ENCODE results near the gene MTHFD2L.

MTHFD2L gene

DNA sequence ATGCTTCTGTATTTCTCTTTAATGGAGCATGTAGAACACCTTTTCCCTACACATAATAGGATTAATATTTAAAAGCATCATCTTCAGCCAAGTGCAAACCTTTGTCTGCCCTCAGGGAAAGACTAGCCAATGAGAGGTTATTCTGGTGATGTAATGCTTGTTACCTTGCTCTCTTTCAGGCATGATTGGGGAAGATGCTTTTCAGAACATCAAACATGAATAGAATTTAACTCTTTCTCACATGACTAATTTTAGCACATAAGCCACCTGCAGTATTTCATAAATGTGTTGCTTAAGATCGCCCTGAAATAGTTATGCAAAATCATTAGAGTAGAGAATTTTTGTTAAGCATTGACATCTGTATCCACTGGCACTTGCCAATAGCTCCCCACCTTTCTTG, 139.6 kb downstream of the MTHFD2L start:
- no peak for DNase-seq (ENCODE audit: low read depth in 3 of 3, low spot score in 1 of 3)

DNA sequence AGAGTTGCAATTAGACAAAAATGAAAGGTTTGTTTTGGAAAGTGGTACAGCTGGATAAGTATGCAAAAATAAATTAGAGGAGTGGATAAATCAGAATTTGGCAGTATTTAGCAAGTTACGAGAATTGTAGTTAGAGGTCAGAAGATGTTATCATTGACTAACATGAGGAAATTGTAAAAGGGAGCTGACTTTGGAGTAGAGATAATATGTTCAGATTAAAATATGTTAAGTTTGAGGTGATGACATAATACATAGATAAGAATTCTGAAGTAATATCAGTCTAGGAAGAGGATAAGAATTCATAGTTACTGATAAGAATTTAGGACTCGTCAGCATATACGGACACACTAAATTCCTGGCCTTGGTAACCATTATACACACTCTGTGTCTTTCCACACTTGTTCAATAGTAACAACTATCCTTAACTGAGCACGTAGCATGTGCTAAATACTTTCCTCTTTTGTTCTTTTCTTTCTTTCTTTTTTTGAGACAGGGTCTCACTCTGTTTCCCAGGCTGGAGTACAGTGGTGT, 146.2 kb downstream of the MTHFD2L start:
- no peak for DNase-seq (ENCODE audit: low read depth in 3 of 3, low spot score in 1 of 3)

DNA sequence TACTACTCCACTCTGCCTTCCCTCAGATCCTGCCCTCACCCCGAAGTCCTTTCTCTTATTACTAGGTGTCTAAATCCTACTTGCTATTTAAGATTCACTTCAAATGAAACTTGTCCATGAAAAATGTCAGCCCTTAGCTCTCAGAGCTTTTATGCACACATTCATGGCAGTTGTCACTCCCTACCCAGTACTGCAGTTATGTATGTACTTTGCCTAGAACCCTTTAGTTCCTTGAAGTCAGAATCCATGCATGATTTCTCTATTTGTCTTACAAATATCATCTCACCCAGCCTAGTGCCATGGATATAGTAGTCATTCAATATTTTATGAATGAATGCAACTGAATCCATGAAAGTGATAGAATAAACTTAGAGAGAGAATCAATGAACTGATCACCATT, 147.1 kb downstream of the MTHFD2L start:
- DNase-seq (ENCODE audit: low read depth in 3 of 3, low spot score in 1 of 3): no peak

DNA sequence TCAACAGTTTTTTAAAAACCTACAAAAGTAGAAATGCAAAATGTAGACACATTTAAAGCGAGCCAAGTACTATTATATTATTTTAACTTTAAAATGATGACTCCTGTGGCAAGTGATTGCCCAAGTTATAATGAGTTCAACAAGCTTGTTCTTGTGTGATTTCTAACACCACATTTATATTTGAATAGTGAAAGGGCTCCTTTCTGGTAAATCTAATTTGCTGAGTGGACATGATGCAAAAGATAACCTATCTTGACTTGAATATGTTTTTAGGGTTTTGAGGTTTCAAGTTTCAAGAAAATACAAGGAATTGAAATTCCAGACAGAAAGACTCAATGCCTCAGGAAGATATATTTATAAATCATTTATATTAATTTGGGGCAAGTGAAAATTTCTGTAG, 149.3 kb downstream of the MTHFD2L start:
- no peak for DNase-seq (ENCODE audit: low read depth in 3 of 3, low spot score in 1 of 3)

DNA sequence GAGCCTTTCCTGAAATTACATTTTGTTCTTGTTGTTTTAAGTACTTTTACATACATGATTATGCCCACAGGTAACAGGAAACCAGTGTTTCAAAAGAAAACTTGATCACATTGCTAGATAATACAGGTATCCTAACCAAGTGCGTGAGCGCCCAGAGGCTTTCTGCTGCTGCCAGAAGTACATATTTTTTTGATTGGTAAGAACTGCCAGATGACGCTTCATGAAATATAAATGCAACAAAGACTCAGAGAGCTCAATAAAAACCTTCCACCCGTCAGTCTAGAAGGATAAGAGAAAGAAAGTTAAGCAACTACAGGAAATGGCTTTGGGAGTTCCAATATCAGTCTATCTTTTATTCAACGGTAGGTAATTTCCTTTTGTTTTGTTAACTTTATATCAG, 150.3 kb downstream of the MTHFD2L start, which contains the start of gene EPGN:
Gene EPGN, plus strand, starts transcription at position 256 of the 400 bp plus-strand sequence. Its CDS starts 64 bp downstream, at position 320.
- no peak for DNase-seq (ENCODE audit: low read depth in 3 of 3, low spot score in 1 of 3)

DNA sequence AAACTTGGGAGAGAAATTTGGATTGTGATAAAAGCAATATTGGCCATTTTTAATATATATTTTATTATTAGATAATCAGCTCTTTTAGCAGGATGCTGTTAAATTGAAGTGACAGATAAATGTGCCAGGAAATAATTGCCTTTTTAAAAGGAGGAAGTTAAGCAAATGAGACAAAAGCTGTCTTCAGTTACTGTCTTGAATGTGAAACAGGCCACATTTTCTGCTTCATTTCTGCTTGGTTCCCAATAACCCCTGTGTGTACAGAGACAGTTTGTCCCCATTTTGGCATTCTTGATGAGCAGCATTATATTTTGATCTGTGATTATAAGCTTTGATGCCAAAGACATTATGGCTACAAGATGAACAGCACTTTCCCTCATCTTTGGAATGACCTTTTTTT, 151.3 kb downstream of the MTHFD2L start:
- no peak for DNase-seq (ENCODE audit: low read depth in 3 of 3, low spot score in 1 of 3)

DNA sequence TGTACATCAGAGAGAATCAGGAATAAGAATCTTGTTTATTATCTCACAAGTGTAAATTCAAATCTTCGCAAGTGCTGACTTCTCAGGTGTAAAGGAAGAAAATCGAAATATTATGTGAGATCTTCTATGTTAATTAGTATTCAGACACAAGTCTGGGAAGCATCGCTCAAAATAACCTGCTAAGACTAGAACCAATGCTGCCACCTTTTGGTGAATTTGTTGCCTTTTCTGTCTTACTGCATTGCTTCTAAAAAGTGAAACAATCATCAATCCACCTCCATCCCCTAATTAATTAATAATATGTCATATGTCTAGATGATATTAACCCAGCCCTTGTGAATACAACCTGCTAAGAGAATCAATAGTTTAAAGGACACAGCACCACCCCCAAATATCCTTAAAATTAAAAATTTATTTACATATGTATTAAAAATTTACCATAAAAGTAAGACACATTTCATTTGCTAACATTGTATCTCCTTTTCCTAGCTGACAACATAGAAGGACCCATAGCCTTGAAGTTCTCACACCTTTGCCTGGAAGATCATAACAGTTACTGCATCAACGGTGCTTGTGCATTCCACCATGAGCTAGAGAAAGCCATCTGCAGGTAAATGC, 153.9 kb downstream of the MTHFD2L start:
- DNase-seq (ENCODE audit: low read depth in 3 of 3, low spot score in 1 of 3): no peak

DNA sequence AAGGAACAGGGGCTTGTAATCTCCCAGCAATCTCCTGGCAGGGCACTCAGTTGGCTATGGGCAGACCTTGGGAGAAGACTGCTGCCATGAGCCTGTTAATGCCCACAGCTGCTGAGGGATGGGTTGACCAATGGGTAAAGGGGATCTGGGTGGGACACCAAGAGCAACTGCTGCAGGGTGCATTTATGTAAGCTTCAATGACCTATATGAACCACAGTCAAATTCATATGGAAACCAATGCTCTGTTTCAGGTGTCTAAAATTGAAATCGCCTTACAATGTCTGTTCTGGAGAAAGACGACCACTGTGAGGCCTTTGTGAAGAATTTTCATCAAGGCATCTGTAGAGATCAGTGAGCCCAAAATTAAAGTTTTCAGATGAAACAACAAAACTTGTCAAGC, 156.4 kb downstream of the MTHFD2L start:
- DNase-seq (ENCODE audit: low read depth in 3 of 3, low spot score in 1 of 3): no peak

DNA sequence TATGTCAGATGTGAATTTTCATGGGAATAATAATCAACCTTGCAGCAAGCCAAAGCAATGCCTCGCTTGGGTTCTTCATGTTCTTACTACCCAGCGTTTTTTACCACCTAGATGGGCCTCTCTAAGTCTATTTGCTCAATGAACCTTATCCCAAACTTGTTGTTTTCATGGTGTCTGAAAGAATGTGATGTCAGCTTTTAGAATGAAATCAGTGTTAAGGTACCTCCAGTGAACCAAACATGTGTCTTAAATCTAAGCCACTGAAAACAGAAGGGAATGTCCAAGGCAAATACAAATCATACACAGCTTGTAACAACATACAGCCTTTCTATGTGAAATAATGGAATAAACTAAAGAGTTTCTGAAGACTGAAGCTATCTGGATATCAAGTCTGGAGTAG, 157.0 kb downstream of the MTHFD2L start:
- DNase-seq (ENCODE audit: low read depth in 3 of 3, low spot score in 1 of 3): no peak

DNA sequence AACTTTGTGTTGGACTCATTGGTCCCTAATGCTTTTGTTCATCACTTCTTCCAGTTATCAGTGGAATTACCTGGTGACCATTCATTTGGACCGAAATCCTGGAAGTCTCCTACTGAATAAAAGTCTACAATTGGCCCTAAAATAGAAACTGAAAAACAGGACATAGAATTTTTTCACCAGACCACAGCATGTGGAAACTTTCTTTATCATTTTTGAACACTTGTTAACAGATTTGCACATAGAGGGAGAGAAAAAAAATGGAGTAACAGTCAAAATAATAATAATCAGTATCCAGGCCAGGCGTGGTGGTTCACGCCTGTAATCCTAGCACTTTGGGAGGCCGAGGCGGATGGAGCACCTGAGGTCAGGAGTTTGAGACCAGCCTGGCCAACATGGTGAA, 157.5 kb downstream of the MTHFD2L start:
- DNase-seq (ENCODE audit: low read depth in 3 of 3, low spot score in 1 of 3): no peak

DNA sequence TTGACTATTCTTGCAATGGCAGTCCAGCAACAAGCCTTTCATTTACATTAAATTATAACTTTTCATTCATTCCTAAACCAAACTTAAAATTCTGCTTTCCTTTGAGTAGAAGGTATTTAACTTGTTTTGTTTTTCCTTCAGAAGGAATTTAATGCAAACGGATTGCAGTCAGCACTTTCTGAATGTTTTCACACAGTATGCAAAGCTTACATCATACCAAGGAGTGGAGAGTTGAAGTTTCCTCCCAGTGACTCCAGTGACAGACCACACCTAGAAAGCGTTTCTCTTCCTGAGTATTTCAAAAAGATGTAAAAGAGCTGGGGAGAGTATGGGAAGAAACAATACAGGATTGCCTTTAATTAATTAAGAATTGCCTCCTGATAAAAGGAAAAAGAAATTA, 158.5 kb downstream of the MTHFD2L start:
- DNase-seq (ENCODE audit: low read depth in 3 of 3, low spot score in 1 of 3): no peak

DNA sequence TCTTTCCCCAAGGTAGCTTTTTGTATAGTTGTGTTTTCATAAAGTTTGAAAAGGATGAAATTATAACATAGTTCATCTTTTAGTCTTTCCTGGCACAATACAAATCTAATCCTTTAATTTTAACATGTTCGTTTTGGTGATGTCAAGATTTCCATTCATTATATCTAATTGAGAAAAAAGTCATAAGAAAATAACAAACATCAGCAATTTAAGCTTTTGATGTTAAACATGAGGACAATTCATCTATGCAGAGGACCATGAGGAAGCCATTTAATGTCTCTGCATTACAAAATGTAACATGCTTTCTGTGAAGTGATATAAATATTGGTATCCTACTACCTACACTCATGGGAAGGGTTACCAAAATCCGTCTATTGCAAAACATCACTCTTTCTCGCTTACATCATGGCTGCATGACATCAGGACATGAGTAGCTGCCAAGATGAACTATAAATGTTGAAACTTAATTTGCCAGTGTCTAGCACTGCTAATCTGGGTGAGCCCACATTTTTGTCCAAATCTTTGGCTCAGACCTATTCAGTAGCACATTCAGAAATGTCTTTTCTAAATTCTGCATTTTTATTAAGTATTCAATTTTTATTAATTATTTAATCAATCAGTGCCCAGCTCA, 159.8 kb downstream of the MTHFD2L start:
- no peak for DNase-seq (ENCODE audit: low read depth in 3 of 3, low spot score in 1 of 3)

DNA sequence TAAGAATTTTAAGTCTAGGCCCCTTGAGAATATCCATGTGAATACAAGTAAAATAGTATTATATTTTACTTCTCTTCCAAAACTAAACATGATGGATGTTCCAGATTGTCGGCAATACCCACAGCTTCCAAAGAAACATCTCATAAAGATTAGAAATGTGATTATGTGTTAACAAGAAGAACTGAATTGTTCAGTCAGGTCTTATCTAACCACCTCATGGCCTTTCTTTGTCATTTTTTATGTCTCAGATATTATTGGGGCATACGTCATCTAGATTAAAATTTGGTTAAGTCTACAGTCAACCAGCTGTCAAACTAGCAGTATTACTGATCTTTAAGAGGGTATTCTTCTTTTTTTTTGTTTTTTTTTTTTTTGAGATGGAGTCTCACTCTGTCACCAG, 160.4 kb downstream of the MTHFD2L start:
- DNase-seq (ENCODE audit: low read depth in 3 of 3, low spot score in 1 of 3): no peak

DNA sequence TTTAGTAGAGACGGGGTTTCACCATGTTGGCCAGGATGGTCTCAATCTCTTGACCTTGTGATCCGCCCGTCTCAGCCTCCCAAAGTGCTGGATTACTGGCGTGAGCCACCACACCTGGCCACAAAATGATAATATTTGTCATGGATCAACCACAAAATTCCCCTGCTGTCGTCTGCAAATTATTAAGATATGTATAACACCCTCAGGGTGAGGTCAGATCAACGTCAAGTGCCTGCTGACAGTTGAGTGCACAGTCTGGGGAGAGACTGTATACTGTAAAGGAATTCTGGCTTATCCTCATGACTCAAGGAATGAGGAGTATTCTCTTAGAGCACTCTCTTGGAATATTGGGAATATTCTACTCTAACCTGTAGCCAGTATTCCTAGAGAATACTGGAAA, 161.6 kb downstream of the MTHFD2L start:
- no peak for DNase-seq (ENCODE audit: low read depth in 3 of 3, low spot score in 1 of 3)

DNA sequence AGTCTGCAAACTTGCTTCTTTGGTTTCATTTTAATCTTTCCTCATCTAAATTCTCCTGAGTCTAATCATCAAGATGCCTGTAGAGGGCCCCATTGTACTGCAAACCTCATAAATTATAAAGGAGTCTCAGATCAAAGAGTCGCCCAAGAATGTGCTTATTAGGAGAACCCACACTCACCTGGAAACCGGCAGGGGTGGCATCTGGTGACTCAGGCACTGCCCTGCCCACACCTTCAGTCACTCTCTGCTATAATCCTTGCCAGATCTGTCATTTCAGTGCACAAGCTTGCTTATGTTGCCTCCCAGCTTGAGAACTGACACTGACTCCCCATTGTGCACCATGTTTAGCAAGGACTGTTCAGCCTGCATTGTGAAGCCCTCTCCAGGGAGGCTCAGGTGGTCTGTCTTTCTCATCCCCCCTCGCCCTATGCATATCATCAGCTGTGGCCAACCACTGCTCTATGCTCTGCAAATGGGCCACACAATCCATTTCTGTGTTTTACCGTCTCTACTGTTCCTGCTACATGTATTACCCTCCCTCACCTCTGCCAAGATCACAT, 162.7 kb downstream of the MTHFD2L start:
- DNase-seq (ENCODE audit: low read depth in 3 of 3, low spot score in 1 of 3): peak in 1 of 3 donors; percentile 1

DNA sequence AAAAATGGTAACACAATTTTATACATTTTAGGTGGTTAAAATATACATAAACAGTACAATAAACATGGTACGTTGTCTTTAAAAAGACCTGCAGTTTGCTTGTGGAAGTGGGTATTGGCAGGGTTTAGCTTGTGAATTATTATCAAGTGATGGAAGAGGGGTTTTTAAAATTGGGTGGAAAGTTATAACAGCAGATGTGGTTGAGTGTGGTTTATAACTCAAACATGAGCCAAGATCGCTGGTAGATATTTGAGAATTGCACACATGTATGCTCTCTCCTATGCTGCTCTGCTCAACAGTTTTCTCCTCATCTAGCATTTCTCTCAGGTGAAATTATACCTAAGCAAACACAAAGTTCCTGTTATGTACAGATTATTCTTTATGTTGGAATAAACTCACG, 164.4 kb downstream of the MTHFD2L start:
- DNase-seq (ENCODE audit: low read depth in 3 of 3, low spot score in 1 of 3): no peak

DNA sequence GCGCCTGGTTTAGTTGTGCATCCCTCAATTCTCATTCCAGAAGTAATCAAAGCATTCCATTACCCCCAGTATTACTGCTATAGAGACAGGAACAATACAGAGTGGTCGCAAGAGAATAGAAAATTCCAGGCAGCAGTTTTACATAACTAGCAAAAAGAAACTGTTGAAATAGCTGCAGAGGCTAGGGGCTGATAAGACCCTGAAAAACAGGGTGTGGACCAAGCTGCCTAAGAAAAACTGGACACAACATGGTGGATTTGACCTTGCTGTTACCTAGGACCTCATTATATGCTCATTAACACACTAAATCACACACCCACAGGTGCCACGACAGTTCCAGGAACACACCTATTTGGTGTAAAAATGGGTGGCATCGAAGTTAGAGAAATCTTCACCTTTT, 165.7 kb downstream of the MTHFD2L start:
- no peak for DNase-seq (ENCODE audit: low read depth in 3 of 3, low spot score in 1 of 3)

DNA sequence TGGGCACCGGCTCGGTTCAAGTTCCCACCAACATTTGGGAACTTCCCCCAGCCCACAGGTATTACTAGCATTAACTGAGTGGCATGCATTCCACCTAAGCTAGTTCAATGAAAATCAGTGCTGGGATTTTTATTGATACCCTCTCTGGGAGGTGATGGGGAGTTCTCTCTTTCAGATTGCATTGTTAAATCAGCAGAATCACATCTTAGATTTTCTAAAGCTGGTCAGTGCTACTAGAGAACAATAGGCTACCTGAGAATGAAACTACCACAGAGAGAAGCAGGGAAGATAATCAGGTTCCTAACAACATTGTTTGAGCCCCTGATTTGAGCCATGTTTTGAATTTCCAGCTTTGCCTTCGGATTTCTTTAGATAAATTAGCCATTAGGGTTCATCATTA, 166.3 kb downstream of the MTHFD2L start:
- no peak for DNase-seq (ENCODE audit: low read depth in 3 of 3, low spot score in 1 of 3)

DNA sequence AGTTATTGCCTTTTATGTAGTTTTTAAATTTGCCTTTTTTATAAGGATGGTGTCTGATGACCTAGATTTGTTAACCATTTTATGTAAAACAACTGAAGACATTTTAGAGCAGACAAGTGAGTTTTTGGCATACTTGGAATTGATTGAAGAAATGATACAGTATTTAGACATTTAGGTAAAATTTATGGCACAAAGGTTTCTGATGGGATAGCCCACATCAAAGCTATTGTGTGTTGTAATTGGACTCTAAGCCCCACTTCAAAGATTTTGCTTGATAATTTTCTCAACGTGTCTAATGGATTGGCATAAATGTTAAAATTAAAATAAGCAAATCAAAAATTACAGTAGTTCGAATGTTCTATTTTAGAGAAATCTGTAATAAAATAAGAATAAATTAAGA, 168.0 kb downstream of the MTHFD2L start:
- DNase-seq (ENCODE audit: low read depth in 3 of 3, low spot score in 1 of 3): no peak

DNA sequence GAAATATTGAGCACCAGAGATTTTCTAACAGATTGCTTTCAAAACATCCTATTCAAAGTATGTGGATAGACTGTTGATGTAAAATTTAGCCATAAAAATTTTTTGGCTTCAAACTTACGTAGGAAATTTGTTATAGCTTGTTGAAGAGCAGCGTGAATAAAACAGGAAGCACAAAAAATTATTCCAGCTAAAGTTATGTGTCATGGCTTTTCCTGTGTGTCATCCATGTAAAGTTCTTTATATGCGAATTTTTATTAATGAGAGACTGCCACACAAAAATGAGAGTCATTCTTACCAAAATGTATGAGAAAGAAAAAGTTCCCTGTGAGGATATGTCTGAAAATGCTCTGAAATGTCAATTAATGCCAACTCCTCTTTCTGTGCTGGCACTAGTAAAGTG, 169.8 kb downstream of the MTHFD2L start:
- DNase-seq (ENCODE audit: low read depth in 3 of 3, low spot score in 1 of 3): no peak

DNA sequence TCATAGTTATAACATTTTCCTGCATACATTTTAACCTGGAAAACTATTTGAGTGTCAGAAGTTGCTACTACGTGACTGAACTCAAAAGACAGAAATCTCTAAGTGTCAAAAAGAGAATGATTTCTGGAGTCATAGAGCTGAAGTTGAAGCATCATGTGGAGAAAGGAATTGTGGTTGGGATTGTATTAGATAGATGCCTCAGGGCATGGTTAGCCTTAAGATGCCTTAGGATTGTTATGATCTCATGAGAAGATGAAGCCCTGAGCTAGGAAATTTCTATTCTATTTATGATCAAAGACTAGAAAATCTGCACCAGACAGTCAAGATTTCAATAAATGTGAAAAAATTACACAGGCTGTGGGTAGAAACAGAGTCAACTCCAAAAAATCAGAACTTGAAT, 170.6 kb downstream of the MTHFD2L start:
- DNase-seq (ENCODE audit: low read depth in 3 of 3, low spot score in 1 of 3): no peak

DNA sequence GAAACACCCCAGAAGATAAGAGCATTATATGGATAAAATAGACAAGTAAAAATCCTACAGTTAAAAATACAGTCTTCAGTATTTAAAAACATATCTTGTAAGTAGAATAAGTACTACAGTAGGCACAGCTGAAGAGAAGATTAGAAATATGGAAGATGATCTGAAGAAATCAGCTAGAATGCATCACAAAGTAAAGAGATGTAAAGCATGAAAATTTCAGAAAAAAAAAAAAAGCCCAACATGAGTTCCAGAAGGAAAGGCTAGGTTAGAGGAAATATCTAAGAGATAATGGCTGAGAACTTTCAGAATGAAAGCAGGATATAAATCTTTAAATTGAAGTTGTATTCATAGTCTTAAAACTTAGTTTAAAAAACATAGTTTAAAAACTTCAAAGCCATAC, 171.4 kb downstream of the MTHFD2L start:
- DNase-seq (ENCODE audit: low read depth in 3 of 3, low spot score in 1 of 3): no peak

DNA sequence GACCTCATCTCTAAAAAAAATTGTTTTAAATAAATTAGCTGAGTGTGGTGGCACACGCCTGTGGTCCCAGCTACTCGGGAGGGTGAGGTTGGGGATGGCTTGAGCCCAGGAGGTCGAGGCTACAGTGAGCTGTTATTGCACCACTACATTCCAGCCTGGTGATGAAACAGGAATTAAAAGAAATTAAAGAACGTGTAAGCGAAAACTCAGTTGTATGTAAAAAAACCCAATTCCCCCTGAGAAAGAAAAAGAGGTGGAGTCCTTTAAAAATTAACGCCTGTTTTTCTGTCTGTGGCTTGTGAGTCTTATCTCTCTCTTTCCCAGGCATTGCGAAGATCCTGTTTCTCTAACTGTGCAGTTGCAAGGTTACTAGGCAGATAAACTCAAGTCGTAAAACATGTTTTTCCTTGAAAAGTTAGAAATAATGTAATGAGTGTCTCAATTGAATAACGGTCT, 172.4 kb downstream of the MTHFD2L start:
- DNase-seq (ENCODE audit: low read depth in 3 of 3, low spot score in 1 of 3): no peak

Measured in stimulated activated CD4-positive, alpha-beta T cell treated with anti-CD3 and anti-CD28 coated beads, TNF-alpha, amount 100 ng/mL, for 1 hour (primary cell).